ENCODE results near the gene CCNO.

CCNO gene

GRCh38 chr5:55222985-55223811, 10.2 kb downstream of the CCNO start:
- DNase-seq (ENCODE audit: low spot score): no peak

- DNase-seq (ENCODE audit: low spot score): no peak
These were observed 11.1 kb downstream of the CCNO start for GRCh38 chr5:55222092-55222984.

GRCh38 chr5:55220433-55221185, 12.8 kb downstream of the CCNO start:
- peak; percentile 11 for DNase-seq (ENCODE audit: low spot score)

GRCh38 chr5:55219770-55220169, 13.6 kb downstream of the CCNO start:
- no peak for DNase-seq (ENCODE audit: low spot score)

- no peak for DNase-seq (ENCODE audit: low spot score)
These were observed 14.4 kb downstream of the CCNO start for GRCh38 chr5:55218967-55219366.

GRCh38 chr5:55211184-55211874, 22.1 kb downstream of the CCNO start:
- DNase-seq (ENCODE audit: low spot score): no peak

- no peak for DNase-seq (ENCODE audit: low spot score)
These were observed 28.4 kb downstream of the CCNO start for GRCh38 chr5:55205001-55205400.

- DNase-seq (ENCODE audit: low spot score): no peak
These were observed 42.2 kb downstream of the CCNO start for GRCh38 chr5:55191165-55191564.

- DNase-seq (ENCODE audit: low spot score): no peak
These were observed 44.5 kb downstream of the CCNO start for GRCh38 chr5:55188656-55189540.

GRCh38 chr5:55187370-55187769, 46.0 kb downstream of the CCNO start:
- DNase-seq (ENCODE audit: low spot score): peak; percentile 39
